GM12874 (cell line): Measurements from ENCODE around the gene ADCY4.

Experiments
- TF ChIP-seq, protein P1 (sequence below): IDR thresholded peaks from 2 replicates; pipeline ENCODE4 v1.5.1; 2011; ENCODE audit warnings: low read depth, mild to moderate bottlenecking, control low read depth, low read length, moderate library complexity; ENCODE audit not compliant: insufficient read depth

The ADCY4 gene

DNA sequence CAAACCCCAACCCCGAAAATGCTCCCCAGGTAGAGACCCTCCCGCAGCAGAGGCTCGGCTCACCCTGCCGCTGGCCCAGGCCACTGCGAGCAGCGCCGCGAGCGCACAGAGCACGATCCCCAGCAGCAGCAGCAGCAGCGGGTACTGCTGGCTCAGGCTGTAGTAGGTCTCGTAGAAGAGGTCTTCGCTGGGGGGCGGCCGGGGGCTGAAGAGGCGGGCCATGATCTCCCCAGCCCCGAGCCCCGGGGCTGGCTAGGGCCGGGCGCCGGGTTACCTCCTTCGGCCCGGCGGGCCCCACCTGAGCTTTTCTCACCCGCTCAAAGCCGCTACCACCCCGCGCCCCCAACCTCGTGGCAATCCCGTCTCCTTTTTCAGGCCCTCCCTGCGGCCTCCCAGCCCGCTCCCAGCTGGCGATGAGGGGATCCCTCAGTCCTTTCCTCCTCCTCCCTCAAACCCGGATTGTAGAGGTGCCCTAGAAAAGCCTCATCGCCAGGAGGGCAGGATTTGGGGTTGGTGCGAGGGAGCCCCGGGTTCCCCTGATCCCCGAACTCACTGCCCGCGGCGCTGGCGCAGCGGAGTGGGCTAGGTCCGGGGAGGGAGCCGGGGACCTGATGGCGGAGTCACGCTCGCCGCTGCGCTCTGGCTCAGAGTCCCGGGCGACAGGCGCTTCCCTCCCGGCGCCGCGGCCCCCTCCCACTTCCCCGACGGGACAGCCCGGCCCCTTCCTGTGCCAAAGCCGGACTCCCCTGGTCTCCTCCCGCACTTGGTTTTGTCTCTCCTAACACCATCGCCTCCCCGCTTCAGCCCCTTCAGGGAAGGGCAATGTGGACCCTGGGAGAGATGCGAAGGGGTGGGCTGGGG lies at the start of gene ADCY4:
Gene ADCY4 (minus strand): TSS at position 641 of the 861 bp plus-strand sequence. CDS start 419 bp downstream, at position 222.
- TF ChIP-seq, protein P1, sequence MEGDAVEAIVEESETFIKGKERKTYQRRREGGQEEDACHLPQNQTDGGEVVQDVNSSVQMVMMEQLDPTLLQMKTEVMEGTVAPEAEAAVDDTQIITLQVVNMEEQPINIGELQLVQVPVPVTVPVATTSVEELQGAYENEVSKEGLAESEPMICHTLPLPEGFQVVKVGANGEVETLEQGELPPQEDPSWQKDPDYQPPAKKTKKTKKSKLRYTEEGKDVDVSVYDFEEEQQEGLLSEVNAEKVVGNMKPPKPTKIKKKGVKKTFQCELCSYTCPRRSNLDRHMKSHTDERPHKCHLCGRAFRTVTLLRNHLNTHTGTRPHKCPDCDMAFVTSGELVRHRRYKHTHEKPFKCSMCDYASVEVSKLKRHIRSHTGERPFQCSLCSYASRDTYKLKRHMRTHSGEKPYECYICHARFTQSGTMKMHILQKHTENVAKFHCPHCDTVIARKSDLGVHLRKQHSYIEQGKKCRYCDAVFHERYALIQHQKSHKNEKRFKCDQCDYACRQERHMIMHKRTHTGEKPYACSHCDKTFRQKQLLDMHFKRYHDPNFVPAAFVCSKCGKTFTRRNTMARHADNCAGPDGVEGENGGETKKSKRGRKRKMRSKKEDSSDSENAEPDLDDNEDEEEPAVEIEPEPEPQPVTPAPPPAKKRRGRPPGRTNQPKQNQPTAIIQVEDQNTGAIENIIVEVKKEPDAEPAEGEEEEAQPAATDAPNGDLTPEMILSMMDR: no peak

DNA sequence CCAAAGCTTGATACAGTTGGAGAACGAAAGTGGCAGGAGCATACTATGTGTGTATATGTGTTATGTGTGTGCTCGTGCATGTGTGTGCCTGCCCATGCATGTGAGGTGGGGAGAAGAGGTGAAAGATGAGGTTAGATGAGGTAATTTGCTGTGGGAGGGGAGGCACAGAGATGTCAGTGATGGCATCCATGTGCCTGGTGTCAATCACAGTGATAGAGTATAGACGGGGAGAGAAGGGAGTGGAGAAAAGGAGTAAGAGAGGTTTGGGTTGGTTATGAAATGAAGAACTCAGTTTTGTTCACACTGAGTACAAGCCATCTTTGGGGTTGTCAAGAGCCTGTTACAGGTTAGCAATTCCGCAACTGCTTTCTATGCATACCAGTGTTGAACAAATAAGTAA lies 49.3 kb upstream of the ADCY4 start:
- TF ChIP-seq, protein P1: no peak

DNA sequence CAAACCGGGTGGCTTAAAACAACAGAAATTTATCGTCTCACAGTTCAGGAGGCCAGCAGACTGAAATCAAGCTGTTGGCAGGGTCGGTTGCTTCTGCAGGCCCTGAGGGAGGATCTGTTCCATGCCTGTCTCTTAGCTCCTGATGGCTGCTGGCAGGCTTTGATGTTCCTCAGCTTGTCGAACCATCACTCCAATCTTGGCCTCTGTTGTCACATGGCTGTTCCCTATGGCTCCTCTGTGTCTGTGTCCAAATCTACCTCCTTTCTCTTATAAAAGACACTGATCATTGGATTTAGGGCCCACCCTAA lies 47.1 kb upstream of the ADCY4 start:
- TF ChIP-seq, protein P1: no peak

DNA sequence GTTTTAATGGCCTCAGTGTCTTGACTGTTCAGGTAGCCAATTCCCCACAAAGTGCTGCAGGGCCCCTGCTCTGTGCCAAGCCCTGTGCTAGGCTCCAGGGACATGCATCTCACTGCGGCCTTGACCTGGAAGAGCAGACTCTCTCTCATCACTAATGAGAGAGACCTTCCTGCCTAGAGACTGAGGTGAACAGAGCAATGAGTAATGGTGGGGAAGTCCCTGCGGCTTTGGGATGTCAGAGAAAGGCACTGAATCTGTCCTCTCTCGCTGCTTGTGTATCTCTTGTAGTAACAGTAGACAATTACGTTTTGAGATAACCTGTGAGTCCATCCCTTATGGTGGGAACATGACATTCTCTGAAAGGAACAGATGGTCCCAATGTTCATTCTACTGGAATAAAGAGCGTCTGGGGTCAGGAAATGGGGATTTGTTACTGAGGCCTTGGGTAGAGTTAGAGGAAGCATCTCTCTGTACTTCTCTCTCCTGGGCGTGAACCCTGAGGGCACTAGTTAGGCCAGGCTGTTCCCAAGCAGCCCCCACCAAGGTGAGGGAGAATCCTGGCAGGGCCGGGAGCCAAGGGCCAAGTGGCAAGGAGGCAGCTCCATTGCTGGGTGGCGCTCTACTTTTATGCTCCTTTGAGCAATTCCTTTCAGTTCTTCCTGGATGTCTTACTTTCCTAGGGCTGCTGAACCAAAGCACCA lies 46.6 kb upstream of the ADCY4 start:
- TF ChIP-seq, protein P1: no peak

DNA sequence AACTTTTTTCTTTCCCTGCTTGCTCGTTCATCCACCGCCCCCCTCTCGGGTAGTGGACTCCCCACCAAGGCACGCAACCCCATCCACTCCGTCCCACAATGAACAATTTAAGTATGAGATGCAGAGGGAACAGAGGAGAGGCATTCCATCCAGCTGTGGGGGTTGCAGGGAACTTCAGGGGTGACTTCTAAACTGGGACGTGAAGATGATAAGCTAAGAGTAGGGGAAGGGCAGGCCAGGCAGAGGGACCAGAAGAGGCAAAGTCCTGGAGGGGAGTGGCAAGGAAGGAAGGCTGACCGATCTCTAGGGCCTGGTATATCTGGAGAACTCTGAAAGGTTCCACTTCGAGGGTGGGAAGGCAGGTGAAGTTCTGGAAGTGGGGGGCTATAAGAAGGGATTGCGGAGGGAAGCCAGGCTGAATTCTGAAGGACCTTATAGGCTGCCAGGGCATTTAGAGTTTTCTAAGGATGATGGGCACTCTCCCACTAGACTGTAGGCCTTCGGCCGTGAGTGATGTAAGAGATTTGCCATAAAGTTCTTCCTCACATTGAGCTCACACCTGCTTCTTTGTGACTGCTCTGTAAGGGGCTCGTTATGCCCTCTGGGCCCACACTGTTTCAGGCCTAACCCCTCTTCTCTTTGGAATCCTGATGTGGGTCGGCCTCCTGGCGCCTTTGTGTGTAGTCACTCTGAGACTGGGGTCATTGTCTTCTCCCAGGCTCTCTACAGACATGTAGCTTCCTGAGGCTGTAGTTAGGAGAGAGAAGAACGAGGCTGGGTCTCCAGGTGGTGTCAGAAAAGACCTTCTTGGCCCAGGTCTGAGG lies 45.2 kb upstream of the ADCY4 start:
- TF ChIP-seq, protein P1: no peak

DNA sequence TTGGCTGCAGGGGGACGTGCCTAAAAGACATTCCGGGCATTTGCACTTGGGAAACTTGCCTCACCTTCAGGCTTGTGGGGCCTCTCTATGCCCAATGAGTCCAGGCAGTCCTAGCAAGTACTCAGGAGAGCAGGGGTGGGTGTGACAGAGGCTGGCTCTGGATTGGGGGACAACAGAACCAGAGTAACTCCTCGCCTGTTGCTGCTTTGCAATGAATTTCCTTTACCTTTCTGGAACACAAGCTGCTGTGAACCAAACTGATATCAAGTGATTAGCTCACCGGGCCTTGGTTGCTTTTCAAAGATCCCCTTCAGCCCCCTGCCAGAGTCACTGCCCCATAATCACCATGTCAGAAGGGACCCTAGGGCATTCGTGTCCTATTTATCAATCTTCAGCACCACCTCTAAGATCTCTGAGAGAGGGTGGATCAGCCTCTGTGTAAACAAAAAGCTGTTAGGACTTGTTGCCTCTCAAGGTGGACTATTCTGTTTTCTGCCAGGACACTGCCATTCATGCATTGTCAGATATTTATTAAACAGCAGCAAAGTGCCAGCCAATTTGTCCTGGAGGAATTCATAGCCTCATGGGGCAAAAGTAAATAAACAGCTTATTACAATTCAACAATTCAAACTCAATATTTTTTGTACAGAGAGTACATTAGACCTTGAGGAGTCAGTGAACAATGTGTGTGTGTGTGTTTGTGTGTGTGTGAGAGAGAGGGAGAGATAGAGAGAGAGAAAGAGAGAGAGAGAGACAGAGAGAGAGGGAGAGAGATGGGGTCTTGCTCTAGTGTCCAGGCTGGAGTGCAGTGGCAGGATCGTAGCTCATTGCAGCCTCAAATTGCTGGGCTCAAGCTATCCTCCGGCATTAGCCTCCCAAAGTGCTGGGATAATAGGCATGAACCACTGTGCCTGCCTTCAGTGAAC lies 44.4 kb upstream of the ADCY4 start:
- TF ChIP-seq, protein P1: no peak
